Measurements from ENCODE around the gene TOR1A.

TOR1A gene

DNA sequence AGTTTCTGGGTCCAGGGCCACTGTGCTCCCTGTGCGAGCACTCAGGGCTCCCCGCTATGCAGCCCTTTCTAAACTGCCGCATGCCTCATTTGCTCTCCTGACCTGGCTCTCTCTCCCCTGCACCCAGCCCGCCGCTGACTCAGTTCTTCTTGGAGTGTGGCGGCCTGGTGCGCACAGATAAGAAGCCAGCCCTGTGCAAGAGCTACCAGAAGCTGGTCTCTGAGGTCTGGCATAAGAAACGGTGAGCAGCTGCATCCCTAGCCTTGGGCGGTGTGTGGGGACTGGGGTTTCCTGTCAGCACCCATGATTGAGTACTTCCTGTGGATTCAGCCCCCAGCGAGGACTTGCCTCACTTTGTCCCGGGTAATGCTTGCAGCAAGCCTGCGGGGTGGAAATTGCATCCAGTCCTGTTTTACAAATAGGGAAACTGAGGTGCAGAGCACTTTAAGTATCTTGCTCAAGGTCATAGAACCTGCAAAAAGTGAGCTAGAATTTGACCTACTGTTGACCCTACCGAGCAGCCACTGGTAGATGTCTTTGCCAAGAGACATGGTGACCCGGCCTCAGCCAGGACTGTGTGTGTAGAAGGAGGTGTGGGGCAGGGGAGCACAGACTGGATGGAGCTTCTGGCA is 39.2 kb upstream of the TOR1A start:
- Histone ChIP-seq H3K36me3 (ENCODE audit: insufficient read depth, low read length) (peaks cover 50% of the 10 kb centered on the region), H3K9me3 (ENCODE audit: low read length) (no peaks in the 10 kb centered on the region), H3K9ac (ENCODE audit: low read length) (no peak overlapping the region), H3K4me1 (ENCODE audit: insufficient read depth, low read length) (no peaks in the 10 kb centered on the region), H3K27ac (ENCODE audit: low read depth, low read length) (no peak overlapping the region), H3K4me3 (ENCODE audit: low read depth in 1 of 2, low read length in 2 of 2) (no peak overlapping the region), H3K27me3 (ENCODE audit: control insufficient read depth in 1 of 2, insufficient read depth in 2 of 2, low read length in 2 of 2) (no peaks in the 10 kb centered on the region)

DNA sequence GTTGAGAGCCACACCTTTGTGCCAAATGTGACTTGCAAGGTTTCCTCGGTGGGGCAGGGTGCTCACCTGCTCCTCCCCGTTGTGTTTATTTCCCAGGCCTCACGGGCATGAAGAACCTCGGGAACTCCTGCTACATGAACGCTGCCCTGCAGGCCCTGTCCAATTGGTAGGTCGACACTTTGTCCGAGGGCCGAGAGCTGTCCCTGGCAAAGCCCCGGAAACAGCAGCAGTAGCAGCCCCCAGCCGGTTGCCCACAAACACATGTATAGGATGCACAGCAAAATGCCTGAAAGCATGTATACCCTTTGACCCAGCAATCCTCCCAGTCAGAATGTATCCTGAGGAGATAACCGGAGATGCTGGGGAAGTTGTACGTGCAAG is 37.5 kb upstream of the TOR1A start:
- H3K27ac ChIP-seq (ENCODE audit: low read depth, low read length) = no peak overlapping the region
- no peaks in the 10 kb centered on the region for H3K9me3 ChIP-seq (ENCODE audit: low read length)
- no peaks in the 10 kb centered on the region for H3K4me1 ChIP-seq (ENCODE audit: insufficient read depth, low read length)
- no peak overlapping the region for H3K4me3 ChIP-seq (ENCODE audit: low read depth in 1 of 2, low read length in 2 of 2)
- peaks cover 58% of the 10 kb centered on the region for H3K36me3 ChIP-seq (ENCODE audit: insufficient read depth, low read length)
- no peak overlapping the region for H3K9ac ChIP-seq (ENCODE audit: low read length)
- no peaks in the 10 kb centered on the region for H3K27me3 ChIP-seq (ENCODE audit: control insufficient read depth in 1 of 2, insufficient read depth in 2 of 2, low read length in 2 of 2)

DNA sequence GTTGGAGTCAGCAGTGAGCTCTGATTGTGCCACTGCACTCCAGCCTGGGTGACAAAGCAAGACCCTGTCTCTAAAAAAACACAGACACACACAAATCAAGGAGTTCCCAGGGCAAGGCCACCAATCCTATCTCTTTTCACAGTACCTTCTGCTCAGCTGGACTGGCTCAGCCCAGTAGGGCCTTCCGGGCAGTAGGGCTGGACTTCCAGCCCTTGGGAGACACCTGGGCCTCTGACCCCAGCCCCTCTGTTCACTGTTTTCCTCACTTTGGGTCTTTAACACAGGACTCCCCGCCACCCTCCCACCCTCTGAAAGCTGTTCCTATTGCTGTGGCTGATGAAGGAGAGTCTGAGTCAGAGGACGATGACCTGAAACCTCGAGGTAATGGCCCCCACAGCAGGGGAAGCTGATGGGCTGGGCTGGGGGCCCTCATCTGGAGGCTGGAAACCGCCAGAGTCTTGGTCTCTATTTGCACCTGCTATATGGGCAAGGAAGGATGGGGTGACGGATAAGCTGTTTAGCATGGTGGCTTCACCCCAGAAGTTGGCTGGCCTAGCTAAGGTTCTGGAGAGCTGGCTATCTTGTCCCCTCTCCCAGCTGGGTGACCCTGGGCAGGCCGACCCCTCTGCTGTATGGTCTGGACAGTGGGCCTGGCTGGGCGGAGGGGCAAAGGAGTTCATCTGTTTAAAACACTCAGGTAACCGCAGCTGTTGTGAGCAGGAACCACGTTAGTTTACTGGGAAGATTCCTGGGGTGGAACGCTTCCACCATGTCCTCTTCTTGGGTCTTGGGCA is 36.9 kb upstream of the TOR1A start:
- no peaks in the 10 kb centered on the region for H3K27me3 ChIP-seq (ENCODE audit: control insufficient read depth in 1 of 2, insufficient read depth in 2 of 2, low read length in 2 of 2)
- H3K36me3 ChIP-seq (ENCODE audit: insufficient read depth, low read length) = peaks cover 59% of the 10 kb centered on the region
- no peaks in the 10 kb centered on the region for H3K9me3 ChIP-seq (ENCODE audit: low read length)
- H3K9ac ChIP-seq (ENCODE audit: low read length) = no peak overlapping the region
- no peaks in the 10 kb centered on the region for H3K4me1 ChIP-seq (ENCODE audit: insufficient read depth, low read length)
- no peak overlapping the region for H3K27ac ChIP-seq (ENCODE audit: low read depth, low read length)
- no peak overlapping the region for H3K4me3 ChIP-seq (ENCODE audit: low read depth in 1 of 2, low read length in 2 of 2)

DNA sequence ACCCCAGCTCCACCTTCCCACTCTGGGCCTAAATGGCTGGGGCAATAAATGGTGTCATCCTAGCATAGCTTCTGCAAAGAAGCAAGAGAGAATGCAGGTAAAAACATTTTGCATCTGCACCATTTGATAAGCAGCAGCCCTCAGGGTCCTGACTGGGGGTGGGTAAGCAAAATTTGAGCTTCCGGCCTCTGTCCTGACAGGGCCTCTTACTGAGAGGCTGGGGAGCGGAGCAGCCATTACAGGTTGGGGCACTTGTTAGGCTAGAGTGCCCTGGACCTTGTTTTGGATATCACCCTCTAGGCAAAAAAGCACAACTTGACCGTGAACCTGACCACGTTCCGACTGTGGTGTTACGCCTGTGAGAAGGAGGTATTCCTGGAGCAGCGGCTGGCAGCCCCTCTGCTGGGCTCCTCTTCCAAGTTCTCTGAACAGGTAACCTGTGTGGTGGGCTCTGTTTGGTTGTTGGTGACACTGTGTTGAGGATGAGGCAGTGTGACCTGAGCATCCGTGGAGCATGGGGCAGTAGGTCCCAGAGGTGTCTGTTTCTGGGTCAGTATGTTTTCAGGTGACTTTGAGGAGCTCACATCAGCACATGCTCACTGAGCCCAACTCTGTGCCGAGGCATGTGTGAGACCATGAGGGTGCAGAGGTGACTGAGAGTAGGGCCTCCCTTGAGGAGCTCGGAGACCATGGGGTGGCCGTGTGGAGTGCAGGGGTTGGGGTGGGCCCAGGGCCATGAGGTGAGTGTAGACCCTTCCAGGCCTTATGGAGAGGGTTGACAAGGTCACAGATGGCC is 34.4 kb upstream of the TOR1A start:
- H3K9ac ChIP-seq (ENCODE audit: low read length) = no peak overlapping the region
- peaks cover 58% of the 10 kb centered on the region for H3K36me3 ChIP-seq (ENCODE audit: insufficient read depth, low read length)
- no peaks in the 10 kb centered on the region for H3K4me1 ChIP-seq (ENCODE audit: insufficient read depth, low read length)
- H3K27ac ChIP-seq (ENCODE audit: low read depth, low read length) = no peak overlapping the region
- no peaks in the 10 kb centered on the region for H3K27me3 ChIP-seq (ENCODE audit: control insufficient read depth in 1 of 2, insufficient read depth in 2 of 2, low read length in 2 of 2)
- H3K9me3 ChIP-seq (ENCODE audit: low read length) = no peaks in the 10 kb centered on the region
- no peak overlapping the region for H3K4me3 ChIP-seq (ENCODE audit: low read depth in 1 of 2, low read length in 2 of 2)

DNA sequence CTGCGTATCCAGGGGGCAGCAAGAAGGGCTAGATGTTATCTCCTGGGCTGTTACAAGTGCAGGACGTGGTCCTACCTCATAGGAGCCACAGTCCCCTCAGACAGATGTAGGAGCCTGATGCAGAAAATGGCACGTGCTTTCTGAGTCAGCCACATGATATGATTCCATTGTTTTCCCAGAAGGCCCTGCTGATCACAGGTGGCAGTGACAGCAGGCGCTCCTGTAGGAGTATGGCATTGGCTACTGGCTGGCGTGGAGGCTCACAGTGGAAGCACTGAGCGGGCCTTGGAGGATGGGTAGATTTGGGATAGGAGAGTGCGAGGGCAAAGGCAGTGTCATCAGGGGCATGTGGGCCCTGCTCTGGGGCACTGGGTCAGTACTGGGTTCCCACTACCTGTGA is 33.3 kb upstream of the TOR1A start:
- H3K27ac ChIP-seq (ENCODE audit: low read depth, low read length) = no peak overlapping the region
- H3K9me3 ChIP-seq (ENCODE audit: low read length) = no peaks in the 10 kb centered on the region
- H3K4me1 ChIP-seq (ENCODE audit: insufficient read depth, low read length) = no peaks in the 10 kb centered on the region
- H3K36me3 ChIP-seq (ENCODE audit: insufficient read depth, low read length) = peaks cover 64% of the 10 kb centered on the region
- H3K4me3 ChIP-seq (ENCODE audit: low read depth in 1 of 2, low read length in 2 of 2) = no peak overlapping the region
- H3K9ac ChIP-seq (ENCODE audit: low read length) = no peak overlapping the region
- H3K27me3 ChIP-seq (ENCODE audit: control insufficient read depth in 1 of 2, insufficient read depth in 2 of 2, low read length in 2 of 2) = no peaks in the 10 kb centered on the region

DNA sequence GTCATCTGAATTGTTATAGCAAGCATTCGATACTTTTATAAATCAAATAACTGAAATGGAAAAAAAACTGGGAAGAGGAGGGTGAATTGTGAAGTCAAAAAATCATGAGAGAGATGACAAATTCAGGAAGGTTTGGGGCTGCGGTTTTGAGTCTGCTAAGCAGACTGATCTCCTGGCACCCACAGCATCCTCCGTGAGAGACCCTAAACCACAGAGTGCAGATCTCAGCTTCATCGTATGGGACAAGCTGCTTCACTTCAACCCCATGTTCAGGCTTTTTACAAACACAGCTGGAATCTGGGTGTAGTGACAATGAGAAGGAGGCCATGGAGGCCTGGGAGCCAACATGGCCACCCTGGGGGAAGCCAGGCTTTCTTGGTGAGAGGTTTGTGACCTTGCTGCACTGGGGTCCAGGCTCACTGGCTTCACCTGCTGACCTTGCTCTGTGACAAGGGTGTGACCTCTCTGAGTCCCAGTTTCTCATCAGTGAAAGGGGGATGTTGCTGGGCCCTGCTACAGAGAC is 30.7 kb upstream of the TOR1A start:
- H3K9ac ChIP-seq (ENCODE audit: low read length) = no peak overlapping the region
- H3K27ac ChIP-seq (ENCODE audit: low read depth, low read length) = no peak overlapping the region
- peaks cover 62% of the 10 kb centered on the region for H3K36me3 ChIP-seq (ENCODE audit: insufficient read depth, low read length)
- no peaks in the 10 kb centered on the region for H3K9me3 ChIP-seq (ENCODE audit: low read length)
- H3K4me3 ChIP-seq (ENCODE audit: low read depth in 1 of 2, low read length in 2 of 2) = no peak overlapping the region
- H3K27me3 ChIP-seq (ENCODE audit: control insufficient read depth in 1 of 2, insufficient read depth in 2 of 2, low read length in 2 of 2) = no peaks in the 10 kb centered on the region
- peaks cover 12% of the 10 kb centered on the region for H3K4me1 ChIP-seq (ENCODE audit: insufficient read depth, low read length)

DNA sequence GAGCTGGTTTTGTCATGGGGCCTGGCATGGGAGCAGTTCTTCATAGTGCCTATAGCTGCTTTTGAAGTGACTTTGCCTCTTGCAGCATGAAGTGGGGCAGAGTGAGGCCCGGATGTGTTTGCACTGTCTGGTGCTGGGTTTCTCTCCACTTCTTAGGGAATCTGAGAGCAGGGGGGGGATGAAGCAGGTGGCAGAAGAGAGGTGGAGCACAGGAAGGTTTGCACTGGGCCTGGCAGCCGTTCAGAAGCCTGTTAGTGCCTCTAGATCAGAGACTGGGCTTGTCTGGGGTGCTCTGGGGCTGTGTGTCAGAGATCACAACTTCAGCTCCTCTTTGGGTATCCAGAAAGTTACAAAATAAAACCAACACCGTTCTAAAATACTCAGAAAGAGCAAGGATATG is 29.7 kb upstream of the TOR1A start:
- Histone ChIP-seq H3K27me3 (ENCODE audit: control insufficient read depth in 1 of 2, insufficient read depth in 2 of 2, low read length in 2 of 2) (no peaks in the 10 kb centered on the region), H3K4me3 (ENCODE audit: low read depth in 1 of 2, low read length in 2 of 2) (no peak overlapping the region), H3K9me3 (ENCODE audit: low read length) (no peaks in the 10 kb centered on the region), H3K4me1 (ENCODE audit: insufficient read depth, low read length) (peaks cover 12% of the 10 kb centered on the region), H3K9ac (ENCODE audit: low read length) (no peak overlapping the region), H3K36me3 (ENCODE audit: insufficient read depth, low read length) (peaks cover 60% of the 10 kb centered on the region), H3K27ac (ENCODE audit: low read depth, low read length) (no peak overlapping the region)

DNA sequence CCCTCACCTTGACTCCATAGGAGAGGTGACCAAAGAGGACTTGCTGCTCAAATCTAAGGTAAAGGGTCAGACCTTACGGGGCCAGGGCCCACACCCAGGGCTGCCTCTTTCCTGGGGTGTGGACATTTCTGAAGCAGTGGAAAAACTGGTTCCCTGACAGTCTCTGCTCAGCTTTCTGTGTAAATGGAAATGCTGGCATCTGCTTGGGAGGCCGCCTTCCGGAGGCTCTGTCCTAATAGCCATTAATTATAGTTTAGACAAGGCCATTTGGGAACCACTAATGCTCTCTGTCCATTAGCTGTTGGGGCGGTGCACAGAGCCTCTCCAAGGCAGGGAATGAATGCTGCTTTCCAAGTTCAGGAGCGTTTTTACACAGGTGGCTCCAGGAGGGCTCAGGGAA is 28.6 kb upstream of the TOR1A start:
- Histone ChIP-seq H3K9ac (ENCODE audit: low read length) (no peak overlapping the region), H3K4me1 (ENCODE audit: insufficient read depth, low read length) (peaks cover 12% of the 10 kb centered on the region), H3K4me3 (ENCODE audit: low read depth in 1 of 2, low read length in 2 of 2) (no peak overlapping the region), H3K27ac (ENCODE audit: low read depth, low read length) (no peak overlapping the region), H3K9me3 (ENCODE audit: low read length) (no peaks in the 10 kb centered on the region), H3K36me3 (ENCODE audit: insufficient read depth, low read length) (peaks cover 50% of the 10 kb centered on the region), H3K27me3 (ENCODE audit: control insufficient read depth in 1 of 2, insufficient read depth in 2 of 2, low read length in 2 of 2) (no peaks in the 10 kb centered on the region)

DNA sequence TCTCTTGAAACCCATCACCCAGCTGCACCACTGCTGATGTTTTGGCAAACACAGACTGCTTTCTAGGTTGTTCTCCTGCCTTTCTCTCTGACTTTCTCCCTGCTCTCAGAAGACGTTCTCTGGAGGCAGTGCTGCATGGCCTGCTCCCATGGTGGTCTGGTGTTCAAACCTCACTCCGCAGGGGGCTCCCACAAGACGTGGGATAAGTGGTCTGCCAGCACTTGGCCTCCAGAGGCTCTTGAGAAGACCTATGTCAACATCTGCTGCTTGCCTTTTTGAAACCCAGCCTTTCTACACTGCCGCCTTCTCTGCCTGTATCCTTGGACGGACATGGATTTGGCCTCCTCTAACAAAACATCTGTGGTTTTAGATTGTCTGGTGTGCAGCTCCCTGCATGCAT is 27.9 kb upstream of the TOR1A start:
- no peaks in the 10 kb centered on the region for H3K9me3 ChIP-seq (ENCODE audit: low read length)
- no peak overlapping the region for H3K4me3 ChIP-seq (ENCODE audit: low read depth in 1 of 2, low read length in 2 of 2)
- no peak overlapping the region for H3K27ac ChIP-seq (ENCODE audit: low read depth, low read length)
- H3K27me3 ChIP-seq (ENCODE audit: control insufficient read depth in 1 of 2, insufficient read depth in 2 of 2, low read length in 2 of 2) = no peaks in the 10 kb centered on the region
- H3K4me1 ChIP-seq (ENCODE audit: insufficient read depth, low read length) = peaks cover 12% of the 10 kb centered on the region
- no peak overlapping the region for H3K9ac ChIP-seq (ENCODE audit: low read length)
- peaks cover 45% of the 10 kb centered on the region for H3K36me3 ChIP-seq (ENCODE audit: insufficient read depth, low read length)

DNA sequence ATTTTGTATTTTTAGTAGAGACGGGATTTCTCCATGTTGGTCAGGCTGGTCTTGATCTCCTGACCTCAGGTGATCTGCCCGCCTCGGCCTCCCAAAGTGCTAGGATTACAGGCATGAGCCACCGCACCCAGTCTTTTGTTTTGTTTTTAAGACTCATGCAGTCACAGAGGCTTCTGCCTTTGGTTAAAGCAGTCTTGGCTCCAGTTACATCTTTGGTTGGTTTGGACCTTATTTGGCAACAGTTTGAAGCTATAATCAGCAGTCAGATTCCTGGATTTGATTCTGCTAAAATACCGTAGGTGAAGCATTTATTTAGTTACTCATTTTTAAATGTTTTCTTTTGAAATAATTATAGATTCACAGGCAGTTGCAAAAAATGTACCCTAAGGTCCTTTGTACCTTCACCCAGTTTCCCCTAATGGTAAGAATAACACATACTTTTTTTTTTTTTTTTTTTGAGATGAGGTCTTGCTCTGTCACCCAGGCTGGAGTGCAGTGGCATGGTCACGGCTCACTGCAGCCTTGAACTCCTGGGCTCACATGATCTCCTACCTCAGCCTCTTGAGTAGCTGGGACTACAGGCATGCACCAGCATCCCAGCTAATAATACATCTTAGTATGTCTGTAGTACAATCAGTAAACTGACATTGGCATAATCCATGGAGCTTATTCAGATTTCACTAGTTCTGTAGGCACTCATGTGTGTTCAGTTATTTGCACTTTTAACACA is 27.1 kb upstream of the TOR1A start:
- H3K27ac ChIP-seq (ENCODE audit: low read depth, low read length) = no peak overlapping the region
- H3K9me3 ChIP-seq (ENCODE audit: low read length) = no peaks in the 10 kb centered on the region
- H3K27me3 ChIP-seq (ENCODE audit: control insufficient read depth in 1 of 2, insufficient read depth in 2 of 2, low read length in 2 of 2) = no peaks in the 10 kb centered on the region
- no peak overlapping the region for H3K9ac ChIP-seq (ENCODE audit: low read length)
- no peak overlapping the region for H3K4me3 ChIP-seq (ENCODE audit: low read depth in 1 of 2, low read length in 2 of 2)
- H3K36me3 ChIP-seq (ENCODE audit: insufficient read depth, low read length) = peaks cover 38% of the 10 kb centered on the region
- peaks cover 12% of the 10 kb centered on the region for H3K4me1 ChIP-seq (ENCODE audit: insufficient read depth, low read length)

DNA sequence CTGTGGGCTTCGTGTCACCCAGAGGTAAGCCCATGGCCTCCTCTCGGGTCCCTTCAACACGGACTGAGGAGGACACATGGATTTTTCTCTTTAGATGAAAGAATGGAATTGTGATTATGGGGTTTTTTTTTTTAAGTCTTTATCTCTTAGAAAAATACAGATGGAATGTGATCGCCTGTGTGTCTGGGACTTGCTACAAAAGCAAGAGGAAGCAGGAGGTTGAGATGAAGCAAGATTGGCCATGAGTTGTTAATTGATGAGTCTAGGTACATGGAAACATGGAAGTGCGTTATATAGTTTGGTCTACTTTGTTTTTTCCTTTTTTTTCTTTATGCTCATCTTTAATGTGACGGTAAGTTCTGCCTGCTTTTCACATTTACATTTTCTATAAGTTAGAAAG is 26.0 kb upstream of the TOR1A start:
- Histone ChIP-seq H3K27ac (ENCODE audit: low read depth, low read length) (no peak overlapping the region), H3K9me3 (ENCODE audit: low read length) (no peaks in the 10 kb centered on the region), H3K27me3 (ENCODE audit: control insufficient read depth in 1 of 2, insufficient read depth in 2 of 2, low read length in 2 of 2) (no peaks in the 10 kb centered on the region), H3K4me1 (ENCODE audit: insufficient read depth, low read length) (peaks cover 12% of the 10 kb centered on the region), H3K9ac (ENCODE audit: low read length) (no peak overlapping the region), H3K36me3 (ENCODE audit: insufficient read depth, low read length) (peaks cover 32% of the 10 kb centered on the region), H3K4me3 (ENCODE audit: low read depth in 1 of 2, low read length in 2 of 2) (no peak overlapping the region)

All from muscle layer of colon (tissue), 2 donors.